Measurements from ENCODE around the gene HBA1.
"Not testable (repeated sequence)": the region's sequence is repeated elsewhere in the genome, so short reads cannot be mapped to it uniquely, and the experiment has no call there.

The HBA1 gene

DNA sequence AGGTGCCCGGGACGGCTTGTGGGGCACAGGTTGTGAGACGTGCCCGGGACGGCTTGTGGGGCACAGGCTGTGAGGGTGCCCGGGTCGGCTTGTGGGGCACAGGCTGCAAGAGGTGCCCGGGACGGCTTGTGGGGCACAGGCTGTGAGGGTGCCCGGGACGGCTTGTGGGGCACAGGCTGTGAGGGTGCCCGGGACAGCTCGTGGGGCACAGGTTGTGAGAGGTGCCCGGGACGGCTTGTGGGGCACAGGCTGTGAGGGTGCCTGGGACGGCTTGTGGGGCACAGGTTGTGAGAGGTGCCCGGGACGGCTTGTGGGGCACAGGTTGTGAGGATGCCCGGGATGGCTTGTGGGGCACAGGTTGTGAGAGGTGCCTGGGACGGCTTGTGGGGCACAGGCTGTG, 16.2 kb upstream of the HBA1 start:
- DNase-seq = not testable (repeated sequence)

- DNase-seq = no peak
These were observed 15.7 kb upstream of the HBA1 start for GRCh38 chr16:160691-161190.

GRCh38 chr16:162271-162991, 14.0 kb upstream of the HBA1 start:
- no peak for DNase-seq

DNA sequence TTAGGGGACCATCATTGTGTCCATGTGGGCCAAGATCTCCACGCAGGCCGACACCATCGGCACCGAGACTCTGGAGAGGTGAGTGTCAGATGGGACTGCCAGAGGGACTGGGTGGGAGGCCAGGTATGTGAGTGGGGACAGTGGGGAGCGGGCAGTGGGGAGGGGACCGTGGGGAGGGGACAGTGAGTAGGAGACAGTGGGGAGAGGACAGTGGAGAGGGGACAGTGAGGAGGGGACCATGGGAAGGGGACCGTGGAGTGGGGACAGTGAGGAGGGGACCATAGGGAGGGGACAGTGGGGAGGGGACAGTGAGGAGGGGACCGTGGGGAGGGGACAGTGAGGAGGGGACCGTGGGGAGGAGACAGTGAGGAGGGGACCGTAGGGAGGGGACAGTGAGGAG, 13.3 kb upstream of the HBA1 start:
- not testable (repeated sequence) for DNase-seq

- DNase-seq = peak in 1 of 3 donors; percentile 8
These were observed 12.8 kb upstream of the HBA1 start for GRCh38 chr16:163696-164095.

GRCh38 chr16:164134-164823, 12.2 kb upstream of the HBA1 start:
- not testable (repeated sequence) for DNase-seq

DNA sequence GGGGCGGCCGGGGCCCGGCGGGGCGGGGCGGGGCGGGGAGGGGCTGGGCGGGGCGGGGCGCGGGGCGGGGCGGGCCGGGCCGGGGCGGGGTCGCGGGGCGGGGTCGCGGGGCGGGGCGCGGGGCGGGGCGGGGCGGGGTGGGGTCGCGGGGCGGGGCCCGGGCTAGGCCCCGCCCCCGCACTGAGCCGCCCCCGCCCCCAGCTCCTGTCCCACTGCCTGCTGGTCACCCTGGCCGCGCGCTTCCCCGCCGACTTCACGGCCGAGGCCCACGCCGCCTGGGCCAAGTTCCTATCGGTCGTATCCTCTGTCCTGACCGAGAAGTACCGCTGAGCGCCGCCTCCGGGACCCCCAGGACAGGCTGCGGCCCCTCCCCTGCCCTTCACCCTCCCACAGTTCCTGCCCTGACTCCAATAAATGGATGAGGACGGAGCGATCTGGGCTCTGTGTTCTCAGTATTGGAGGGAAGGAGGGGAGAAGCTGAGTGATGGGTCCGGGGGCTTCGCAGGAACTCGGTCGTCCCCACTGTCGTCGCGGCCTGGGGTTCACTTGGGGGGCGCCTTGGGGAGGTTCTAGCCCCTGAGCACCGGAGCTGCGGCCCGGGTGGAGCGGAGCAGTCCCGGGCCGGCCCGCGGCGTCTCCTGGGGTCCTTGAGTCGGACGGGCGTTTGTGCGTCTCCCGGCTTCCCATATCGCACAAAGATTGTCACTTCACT, 11.5 kb upstream of the HBA1 start:
- DNase-seq = peak; percentile 18 to 74 (median 36)

DNA sequence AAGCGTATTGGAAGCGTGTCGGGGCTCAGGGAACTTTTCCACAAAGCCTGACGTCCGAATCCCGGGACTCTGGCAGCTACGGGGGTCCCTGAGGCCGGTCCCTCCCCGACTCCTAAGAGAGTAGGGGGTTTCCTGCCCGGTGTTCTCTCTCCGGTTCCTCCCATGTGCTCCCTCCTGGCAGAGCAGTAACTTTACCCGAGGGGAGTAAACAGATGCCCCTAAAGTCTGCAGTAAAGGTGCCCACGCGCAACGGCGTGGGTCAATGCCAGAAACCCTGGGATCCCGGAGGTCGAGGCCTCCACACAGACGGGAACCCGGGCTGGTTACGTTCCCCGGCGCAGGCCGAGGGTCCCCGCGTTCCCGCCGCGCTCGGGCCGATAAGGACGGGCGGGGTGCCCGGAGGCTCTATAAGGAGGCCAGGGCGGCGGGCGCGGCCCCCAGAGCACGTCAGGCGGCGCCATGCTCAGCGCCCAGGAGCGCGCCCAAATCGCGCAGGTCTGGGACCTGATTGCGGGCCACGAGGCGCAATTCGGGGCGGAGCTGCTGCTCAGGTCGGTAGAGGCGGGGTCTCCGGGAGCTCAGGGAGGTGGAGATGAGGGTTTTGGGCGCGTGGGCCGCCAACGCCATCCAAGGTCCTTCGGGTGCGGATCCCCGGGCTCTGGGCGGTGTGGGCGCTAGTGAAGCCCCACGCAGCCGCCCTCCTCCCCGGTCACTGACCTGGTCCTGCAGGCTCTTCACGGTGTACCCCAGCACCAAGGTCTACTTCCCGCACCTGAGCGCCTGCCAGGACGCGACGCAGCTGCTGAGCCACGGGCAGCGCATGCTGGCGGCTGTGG, 10.7 kb upstream of the HBA1 start, which contains the start of gene HBM:
Gene HBM, plus strand, starts transcription at position 440 of the 836 bp plus-strand sequence. Its CDS starts 20 bp downstream, at position 460.
- no peak for DNase-seq

GRCh38 chr16:166375-167121, 9.9 kb upstream of the HBA1 start:
- no peak for DNase-seq

DNA sequence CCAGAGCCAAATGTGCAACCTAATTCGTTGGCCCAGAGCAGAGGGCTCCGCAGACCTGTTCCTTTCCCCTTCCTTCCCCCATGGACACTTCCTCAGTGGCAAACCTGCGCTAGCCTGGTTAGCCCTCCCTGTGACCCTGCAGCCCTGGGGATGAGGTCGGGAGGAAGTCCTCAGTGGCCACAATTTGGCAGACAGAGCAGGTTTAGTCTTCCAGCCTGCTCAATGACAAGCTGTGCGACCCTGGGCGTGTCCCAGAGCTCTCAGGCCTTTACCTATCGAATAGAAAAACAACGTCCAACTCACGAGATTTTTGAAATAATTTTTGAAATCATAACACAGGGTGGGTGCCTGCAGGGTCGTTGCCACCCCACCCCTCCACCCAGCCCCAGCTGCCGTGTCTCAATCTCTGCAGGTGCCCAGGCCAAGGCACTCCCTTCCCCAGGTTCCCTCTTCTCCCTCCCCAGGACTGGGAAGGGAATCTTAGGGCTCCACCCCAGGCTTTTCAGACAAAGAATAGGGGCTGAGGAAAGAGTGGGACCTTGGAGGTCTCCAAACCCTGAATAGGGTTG, 9.3 kb upstream of the HBA1 start:
- DNase-seq = no peak

GRCh38 chr16:168424-168823, 8.1 kb upstream of the HBA1 start:
- DNase-seq = peak in 1 of 3 donors; percentile 1

GRCh38 chr16:169014-169413, 7.5 kb upstream of the HBA1 start:
- peak in 1 of 3 donors; percentile 11 for DNase-seq

DNA sequence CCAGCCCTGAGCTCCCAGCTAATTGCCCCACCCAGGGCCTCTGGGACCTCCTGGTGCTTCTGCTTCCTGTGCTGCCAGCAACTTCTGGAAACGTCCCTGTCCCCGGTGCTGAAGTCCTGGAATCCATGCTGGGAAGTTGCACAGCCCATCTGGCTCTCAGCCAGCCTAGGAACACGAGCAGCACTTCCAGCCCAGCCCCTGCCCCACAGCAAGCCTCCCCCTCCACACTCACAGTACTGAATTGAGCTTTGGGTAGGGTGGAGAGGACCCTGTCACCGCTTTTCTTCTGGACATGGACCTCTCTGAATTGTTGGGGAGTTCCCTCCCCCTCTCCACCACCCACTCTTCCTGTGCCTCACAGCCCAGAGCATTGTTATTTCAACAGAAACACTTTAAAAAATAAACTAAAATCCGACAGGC, 6.4 kb upstream of the HBA1 start:
- DNase-seq = peak in 2 of 3 donors; percentile 19 to 34

DNA sequence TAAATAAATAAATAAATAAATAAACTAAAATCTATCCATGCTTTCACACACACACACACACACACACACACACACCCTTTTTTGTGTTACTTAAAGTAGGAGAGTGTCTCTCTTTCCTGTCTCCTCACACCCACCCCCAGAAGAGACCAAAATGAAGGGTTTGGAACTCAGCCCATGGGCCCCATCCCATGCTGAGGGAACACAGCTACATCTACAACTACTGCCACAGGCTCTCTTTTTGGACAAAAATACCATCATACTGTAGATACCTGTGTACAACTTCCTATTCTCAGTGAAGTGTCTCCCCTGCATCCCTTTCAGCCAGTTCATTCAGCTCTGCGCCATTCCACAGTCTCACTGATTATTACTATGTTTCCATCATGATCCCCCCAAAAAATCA, 5.7 kb upstream of the HBA1 start:
- no peak for DNase-seq

DNA sequence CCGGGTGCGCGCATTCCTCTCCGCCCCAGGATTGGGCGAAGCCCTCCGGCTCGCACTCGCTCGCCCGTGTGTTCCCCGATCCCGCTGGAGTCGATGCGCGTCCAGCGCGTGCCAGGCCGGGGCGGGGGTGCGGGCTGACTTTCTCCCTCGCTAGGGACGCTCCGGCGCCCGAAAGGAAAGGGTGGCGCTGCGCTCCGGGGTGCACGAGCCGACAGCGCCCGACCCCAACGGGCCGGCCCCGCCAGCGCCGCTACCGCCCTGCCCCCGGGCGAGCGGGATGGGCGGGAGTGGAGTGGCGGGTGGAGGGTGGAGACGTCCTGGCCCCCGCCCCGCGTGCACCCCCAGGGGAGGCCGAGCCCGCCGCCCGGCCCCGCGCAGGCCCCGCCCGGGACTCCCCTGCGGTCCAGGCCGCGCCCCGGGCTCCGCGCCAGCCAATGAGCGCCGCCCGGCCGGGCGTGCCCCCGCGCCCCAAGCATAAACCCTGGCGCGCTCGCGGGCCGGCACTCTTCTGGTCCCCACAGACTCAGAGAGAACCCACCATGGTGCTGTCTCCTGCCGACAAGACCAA, 4.0 kb upstream of the HBA1 start, which contains the start of gene HBA2:
Gene HBA2, plus strand, starts transcription at position 503 of the 568 bp plus-strand sequence. Its CDS starts 37 bp downstream, at position 540.
- DNase-seq = not testable (repeated sequence)

DNA sequence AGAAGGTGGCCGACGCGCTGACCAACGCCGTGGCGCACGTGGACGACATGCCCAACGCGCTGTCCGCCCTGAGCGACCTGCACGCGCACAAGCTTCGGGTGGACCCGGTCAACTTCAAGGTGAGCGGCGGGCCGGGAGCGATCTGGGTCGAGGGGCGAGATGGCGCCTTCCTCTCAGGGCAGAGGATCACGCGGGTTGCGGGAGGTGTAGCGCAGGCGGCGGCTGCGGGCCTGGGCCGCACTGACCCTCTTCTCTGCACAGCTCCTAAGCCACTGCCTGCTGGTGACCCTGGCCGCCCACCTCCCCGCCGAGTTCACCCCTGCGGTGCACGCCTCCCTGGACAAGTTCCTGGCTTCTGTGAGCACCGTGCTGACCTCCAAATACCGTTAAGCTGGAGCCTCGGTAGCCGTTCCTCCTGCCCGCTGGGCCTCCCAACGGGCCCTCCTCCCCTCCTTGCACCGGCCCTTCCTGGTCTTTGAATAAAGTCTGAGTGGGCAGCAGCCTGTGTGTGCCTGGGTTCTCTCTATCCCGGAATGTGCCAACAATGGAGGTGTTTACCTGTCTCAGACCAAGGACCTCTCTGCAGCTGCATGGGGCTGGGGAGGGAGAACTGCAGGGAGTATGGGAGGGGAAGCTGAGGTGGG, 3.1 kb upstream of the HBA1 start:
- DNase-seq = not testable (repeated sequence)

DNA sequence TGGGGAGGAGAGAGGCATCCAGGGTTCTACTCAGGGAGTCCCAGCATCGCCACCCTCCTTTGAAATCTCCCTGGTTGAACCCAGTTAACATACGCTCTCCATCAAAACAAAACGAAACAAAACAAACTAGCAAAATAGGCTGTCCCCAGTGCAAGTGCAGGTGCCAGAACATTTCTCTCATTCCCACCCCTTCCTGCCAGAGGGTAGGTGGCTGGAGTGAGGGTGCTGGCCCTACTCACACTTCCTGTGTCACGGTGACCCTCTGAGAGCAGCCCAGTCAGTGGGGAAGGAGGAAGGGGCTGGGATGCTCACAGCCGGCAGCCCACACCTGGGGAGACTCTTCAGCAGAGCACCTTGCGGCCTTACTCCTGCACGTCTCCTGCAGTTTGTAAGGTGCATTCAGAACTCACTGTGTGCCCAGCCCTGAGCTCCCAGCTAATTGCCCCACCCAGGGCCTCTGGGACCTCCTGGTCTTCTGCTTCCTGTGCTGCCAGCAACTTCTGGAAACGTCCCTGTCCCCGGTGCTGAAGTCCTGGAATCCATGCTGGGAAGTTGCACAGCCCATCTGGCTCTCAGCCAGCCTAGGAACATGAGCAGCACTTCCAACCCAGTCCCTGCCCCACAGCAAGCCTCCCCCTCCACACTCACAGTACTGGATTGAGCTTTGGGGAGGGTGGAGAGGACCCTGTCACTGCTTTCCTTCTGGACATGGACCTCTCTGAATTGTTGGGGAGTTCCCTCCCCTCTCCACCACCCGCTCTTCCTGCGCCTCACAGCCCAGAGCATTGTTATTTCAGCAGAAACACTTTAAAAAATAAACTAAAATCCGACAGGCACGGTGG, 2.3 kb upstream of the HBA1 start:
- not testable (repeated sequence) for DNase-seq

- peak; percentile 31 to 48 (median 44) for DNase-seq
These were observed 1.2 kb upstream of the HBA1 start for GRCh38 chr16:175011-175949.

Data from suppressor macrophage treated with lipopolysaccharide for 1 hour (primary cell).